Dermis blood vessel endothelial cell (primary cell): Measurements from ENCODE around the gene MYOC. TPM values are rescaled to one million over a fixed set of nuclear protein-coding genes. Genes with fewer than 3 reads are reported as not detected.
"Not testable (repeated sequence)": the region's sequence is repeated elsewhere in the genome, so short reads cannot be mapped to it uniquely, and the experiment has no call there.

Experiments used
- DNase-seq: peaks from one replicate; pipeline ENCODE4 v3.0.0; 2010
- total RNA-seq: library from RNA; depleted of rRNA; stranded (reverse); fragments of >200 nt; gene quantifications from 2 replicates; pipeline ENCODE4 v1.2.3, GENCODE V29; 2014

Gene MYOC
- total RNA-seq, 1 donor from 2014 or later = not detected

DNA sequence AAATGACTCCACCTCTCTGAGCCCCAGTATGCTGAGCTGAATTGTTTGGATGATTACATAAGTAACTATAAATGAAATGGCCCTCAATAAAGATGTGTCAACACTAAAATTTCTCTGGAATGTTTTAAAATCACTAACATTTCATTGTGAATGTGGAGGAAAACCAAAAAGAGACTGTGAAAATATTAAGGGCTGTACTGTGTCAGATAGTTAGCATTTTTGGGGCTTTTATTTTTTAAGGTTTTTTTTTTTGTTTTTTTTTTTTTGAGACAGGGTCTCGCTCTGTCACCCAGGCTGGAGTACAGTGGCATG is 6.3 kb downstream of the MYOC start:
- DNase-seq = no peak

DNA sequence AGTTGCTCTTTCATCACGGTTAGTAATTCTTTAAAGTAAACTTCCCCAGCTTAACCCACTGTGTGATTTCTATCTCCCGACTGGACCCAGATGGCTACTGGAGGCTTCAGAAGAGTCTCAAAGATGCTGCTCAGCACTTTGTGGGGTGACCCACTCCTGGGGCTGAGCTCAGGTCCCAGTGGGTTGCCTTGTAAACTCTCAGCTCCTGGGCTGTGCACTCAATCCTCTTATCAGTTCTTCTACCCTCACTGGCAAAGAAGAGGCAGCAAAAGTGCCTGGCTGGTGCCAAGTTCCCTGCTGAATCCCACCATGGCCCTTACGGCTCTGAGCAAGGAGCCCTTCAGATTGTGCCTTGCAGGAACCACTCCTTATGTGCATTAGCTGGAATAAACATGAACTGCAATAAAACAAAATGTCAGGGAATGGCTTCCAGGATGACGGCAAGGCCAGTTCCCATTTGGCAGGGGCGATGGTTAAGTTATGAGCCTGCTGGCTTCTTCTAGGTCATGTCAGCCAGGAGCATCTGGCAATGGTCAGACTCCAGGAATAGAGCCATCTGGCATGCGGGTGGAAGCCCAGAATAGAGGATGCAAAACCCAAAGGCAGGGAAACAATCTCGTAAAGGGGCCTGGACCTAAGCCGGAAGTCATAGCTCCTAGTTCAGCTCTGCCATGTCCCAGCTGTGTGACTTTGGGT is 6.8 kb downstream of the MYOC start:
- DNase-seq = no peak

DNA sequence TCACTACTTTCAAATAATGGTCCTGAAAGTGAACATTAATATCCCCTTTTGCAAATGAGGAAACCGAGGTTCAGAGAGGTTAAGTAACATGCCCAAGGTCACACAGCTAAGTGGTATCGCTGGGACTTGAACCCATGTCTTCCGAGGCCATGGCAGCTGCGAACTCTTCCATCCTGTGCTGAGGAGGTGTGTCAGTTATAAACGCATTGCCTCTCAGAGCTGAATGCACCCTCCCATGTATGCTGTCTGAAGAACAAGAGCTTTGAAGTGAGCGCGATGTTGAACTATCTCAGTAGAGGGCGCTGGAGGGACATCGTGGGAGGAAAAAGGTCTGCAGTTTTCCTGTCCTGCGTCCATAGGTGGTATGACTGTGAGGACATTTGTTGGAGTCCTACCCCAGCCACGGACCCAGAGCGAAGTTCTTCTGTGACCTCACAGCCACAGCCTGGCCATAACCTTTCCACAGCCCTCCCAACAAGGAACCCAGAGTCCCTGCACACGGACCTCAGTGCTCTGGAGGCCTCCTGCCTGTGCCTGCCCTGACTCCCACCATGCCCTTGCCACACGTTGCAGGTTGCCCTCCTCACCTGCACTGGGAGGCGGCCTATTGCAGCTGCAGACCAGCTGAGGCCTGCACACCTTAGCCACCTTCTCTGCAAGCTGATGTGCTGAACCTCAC is 7.5 kb downstream of the MYOC start:
- peak; percentile 93 for DNase-seq

DNA sequence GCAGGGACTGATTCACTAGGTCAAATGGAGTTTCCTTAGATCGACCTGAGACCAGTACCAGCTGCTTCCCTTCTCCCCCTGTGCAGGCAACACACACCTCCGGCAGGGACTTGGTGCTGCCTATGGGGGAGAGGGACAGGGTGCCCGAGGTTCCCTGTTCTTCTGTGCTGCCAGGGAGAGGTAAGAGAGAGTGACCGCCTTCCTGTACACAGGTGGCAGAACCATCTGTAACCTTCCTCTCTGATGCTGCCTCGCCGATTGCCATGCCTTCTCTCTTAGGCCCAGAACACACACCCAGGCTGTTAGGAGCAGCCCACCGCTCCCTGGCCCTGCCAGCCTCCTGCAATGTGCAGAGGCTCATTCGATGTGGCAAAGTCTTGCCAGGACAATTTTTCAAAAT is 9.3 kb downstream of the MYOC start:
- no peak for DNase-seq

DNA sequence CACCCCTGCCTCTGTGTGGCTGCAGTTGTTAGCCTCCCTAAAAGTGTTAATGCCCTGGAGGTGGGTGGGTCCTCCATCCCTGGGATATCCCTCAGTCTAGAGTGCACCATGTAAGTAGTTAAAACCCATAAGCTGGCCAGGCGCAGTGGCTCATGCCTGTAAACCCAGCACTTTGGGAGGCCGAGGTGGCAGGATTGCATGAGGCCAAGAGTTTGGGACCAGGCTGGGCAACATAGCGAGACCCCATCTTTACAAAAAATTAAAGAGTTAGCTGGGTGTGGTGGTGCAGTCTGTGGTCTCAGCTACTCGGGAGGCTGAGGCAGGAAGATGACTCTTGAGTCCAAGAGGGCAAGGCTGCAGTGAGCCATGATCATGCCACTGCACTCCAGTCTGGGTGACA is 10.3 kb downstream of the MYOC start:
- no peak for DNase-seq

DNA sequence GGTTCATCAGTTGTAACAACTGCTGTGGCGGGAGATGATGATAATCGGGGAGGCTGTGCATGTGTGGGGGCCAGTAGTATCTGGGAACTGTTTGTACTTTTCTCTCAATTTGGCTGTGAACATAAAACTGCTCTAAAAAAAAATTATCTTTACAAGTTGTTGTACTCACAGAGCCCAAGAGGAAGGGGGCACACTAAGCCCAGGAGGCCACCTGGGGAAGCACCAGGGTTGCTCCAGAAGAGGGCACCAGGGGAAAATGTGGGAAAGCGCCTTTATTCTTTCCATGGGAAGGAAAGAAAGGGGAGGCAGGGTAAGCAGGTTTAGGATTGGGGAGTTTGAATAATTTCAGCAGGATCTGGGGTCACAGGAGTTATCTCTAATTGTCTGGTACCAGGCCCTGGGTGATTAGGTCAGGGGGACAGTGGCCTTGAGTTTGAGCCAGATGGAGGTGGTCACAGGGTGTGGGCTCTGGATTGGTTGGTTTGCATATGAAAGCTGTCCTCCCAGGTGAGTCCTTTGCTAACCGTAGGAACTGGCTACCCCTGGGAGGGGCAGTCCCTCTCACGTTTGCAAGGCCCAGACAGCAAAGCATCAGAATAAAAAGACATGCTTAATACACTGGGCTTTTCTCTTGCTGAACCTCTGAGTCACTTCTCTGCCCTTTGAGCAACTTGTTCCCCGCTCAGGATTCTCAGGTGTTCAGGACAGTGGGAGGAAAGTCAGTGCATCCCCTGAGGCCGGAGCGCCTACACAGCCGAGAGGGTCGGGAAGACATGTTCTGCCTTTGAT is 11.2 kb downstream of the MYOC start:
- no peak for DNase-seq

DNA sequence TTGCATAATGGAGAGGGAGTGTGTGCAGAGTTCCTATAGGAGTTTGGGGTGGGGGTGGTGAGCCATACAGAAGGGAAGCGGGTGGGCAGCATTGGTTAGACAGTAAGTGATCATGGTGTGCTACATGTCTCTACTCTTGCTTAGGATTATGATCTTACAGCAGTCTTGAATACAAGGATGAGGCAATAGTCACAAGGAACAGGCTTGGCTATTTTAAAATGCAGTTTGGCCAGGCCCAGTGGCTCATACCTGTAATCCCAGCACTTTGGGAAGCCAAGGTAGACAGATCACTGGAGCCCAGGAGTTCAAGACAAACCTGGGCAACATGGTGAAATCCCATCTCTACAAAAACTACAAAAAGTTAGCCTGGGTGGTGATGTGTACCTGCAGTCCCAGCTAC is 12.3 kb downstream of the MYOC start:
- DNase-seq = no peak

DNA sequence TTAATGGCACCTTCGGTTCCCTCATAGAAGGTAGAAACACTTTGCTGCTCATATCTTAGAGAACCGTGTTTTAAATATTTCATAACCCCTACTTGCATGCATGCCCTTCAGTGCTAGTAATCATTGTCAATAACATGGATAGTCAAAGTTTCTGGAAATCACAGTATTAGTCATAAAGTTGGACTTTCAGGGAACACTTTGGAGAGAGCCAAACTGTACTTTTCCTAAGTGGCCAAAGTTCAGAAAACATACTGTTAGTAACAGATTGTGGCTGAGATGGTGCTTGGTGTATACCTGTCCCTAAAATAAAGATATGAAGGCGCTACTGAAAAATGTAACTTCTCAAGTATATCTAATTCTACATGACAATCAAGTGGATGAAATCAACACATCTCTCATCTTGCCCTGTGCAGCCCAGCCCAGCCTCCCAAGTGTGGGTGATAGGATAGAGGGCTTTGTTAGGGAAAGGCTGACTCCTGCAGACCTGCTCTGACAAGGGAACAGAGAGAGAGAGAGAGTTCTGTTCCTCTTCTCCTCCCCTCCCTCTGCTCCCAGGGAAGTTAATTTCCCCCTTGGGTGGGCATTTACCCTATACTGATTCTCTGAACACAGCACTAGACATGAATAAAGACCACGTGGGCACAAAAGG is 14.4 kb downstream of the MYOC start:
- no peak for DNase-seq

DNA sequence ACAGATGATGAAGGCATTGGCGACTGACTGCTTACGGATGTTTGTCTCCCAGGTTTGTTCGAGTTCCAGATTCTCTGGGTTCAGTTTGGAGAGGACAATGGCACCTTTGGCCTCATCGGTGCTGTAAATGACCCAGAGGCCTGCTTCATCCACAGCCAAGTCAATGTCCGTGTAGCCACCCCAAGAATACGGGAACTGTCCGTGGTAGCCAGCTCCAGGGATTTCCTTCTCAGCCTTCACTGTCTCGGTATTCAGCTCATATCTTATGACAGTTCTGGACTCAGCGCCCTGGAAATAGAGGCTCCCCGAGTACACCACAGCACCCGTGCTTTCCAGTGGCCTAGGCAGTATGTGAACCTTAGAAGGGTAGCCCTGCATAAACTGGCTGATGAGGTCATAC is 16.3 kb downstream of the MYOC start:
- no peak for DNase-seq

DNA sequence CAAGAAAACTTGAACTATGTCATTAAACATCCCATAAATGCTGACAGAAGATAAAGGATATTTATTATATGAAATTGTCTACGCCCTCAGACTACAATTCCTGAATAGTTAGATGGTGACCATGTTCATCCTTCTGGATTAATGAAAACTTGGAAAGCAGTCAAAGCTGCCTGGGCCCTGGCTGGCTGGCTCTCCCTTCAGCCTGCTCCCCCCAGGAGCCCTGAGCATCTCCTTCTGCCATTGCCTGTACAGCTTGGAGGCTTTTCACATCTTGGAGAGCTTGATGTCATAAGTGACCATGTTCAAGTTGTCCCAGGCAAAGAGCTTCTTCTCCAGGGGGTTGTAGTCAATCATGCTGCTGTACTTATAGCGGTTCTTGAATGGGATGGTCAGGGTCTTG is 16.8 kb downstream of the MYOC start:
- no peak for DNase-seq

DNA sequence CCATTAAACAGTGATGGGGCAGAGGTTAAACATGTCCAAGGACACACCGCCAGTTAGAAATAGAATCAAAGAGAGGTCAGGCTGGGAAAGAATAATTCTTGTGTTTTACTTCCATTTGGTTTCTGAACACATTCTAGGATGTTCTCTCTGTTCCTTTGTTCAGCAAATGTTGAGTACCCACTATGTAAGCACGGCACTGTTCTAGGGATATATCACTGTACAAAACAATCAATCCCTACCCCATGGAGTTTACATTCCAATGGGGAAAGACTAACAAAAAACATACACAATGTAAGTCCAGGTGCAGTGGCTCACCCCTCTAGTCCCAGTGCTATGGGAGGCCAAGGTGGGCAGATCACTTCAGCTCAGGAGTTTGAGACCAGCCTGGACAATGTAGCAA is 24.3 kb downstream of the MYOC start:
- DNase-seq = no peak

DNA sequence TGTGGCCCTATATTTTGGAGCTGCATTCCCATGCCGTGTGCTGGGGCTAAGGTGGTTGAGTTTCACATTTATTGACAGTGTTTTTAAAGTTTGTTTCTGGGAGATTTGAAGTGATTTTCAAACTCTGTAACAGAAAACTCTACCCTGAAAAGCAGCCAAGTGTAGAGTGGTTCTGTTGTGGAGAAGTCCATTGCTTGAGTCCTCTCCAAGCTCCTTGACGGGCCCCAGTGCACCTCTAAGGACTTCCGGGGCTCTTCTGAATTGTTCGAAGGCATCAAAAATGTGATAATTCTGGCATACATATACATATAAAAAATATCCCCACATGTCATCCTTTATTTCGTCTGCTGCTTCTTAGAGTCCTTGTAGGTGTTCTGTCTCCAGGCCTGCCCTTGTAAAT is 25.5 kb downstream of the MYOC start:
- no peak for DNase-seq

DNA sequence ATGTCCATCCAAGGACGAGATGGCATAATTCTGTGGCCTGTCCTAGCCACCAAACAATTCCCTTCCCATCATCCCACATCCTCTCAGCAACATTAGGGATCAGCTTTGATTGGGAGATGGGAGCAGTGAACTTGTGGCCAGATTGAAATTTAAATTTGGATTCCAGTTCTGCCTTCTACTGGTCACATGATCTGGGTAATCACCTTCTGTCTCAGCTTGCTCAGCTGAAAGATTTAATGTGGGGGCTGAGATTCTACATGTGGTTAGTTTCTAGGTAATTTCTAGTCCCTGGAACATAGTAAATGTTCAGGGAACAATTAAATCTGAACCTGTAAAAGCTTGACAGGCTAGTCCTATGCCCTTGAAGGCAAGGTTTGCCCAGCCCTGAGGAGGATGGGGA is 27.3 kb downstream of the MYOC start:
- DNase-seq = no peak

DNA sequence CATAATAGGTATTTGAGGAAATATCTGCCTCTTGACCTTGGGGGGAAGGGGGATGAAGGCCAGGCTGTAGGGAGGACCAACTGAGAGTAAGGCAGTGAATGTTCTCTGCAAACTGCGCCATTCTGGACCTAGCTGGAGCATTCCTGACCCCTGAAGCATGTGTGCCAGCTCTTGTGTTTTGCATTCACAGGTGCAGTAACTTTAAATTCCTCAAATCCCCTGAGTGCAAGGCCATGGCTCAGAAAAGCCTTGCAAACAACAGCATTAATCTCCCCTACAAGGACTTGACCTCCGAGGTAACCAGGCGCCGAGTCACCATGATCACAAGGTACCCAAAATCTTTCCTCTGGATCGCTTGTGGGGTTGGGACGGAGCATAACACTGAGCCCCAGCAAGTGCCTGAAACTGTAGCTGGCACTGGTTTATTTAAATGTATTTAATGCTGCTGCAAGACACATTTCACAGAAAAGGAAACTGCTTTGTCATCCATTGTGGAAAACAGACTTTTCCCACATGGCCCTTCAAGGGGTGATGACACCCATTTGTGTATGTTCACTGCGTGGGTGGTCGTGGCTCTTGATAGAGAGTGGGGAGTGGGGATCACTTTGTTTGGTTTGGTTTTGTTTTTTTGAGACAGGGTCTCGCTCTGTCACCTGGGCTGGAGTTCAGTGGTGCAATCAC is 28.7 kb downstream of the MYOC start:
- DNase-seq = no peak

DNA sequence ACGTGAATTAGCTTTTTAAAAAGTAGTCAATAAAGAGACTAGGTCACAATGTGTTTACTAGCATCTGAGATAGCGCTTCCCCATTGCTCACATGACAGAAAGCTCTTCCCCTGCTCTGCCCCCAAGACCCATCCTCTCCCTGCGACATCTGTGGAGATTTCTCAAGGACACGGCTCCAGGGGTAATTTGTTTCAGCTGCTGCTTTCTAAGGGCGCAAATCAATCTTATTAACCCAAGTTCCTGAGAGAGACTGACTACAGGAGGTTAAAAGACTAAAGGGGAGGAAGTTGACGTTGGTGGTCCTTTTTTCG is 30.4 kb downstream of the MYOC start, which contains the start of gene MYOCOS:
Gene MYOCOS (plus strand): TSS at position 92 of the 311 bp plus-strand sequence. CDS start 1,641 bp downstream, outside the sequence.
- DNase-seq = no peak

DNA sequence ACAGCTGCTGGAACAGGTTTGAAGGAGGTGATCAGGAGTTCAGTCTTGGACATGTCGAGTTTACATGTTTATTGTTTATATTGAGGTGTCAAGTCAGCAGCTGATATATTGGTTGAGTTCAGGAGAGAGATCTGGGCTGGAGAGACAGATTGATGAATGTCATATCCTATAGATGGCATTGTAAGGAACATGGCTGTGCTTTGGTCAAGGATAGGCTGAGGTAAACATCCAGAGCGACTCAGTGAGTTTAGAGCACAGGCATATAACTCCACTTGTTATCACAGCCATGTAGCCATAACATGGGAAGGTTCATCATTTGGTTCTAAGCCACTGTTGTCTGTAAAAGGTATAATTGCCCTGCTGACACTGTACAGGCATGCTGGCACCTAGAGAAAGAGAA is 35.9 kb downstream of the MYOC start:
- no peak for DNase-seq

DNA sequence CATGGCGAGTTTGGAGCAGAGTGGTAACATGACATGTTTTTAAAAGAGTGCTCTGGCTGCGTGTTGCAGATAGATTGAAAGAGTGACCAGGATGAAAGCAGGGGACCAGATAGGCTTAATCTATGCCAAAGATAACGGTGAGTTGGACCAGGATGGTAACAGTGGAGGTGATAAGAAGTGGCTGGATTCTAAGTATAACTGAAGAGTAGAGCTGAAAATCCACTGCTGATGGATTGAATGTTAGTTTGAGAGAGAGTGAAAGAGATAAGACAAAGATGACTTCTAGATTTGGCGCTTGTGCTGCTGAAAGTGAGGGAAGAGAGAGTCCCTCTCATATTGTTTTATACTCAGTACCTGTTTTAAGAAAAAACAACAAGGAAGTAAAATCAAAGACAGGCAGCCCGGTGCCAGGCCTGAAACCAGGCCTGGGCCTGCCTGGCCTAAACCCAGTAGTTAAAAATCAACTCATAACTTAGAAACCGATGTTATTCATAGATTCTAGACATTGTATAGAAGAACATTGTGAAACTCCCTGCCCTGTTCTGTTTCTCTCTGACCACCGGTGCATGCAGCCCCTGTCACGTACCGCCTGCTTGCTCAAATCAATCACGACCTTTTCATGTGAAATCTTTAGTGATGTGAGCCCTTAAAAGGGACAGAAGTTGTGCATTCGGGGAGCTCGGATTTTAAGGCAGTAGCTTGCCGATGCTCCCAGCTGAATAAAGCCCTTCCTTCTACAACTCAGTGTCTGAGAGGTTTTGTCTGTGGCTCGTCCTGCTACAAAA is 37.2 kb downstream of the MYOC start:
- not testable (repeated sequence) for DNase-seq

DNA sequence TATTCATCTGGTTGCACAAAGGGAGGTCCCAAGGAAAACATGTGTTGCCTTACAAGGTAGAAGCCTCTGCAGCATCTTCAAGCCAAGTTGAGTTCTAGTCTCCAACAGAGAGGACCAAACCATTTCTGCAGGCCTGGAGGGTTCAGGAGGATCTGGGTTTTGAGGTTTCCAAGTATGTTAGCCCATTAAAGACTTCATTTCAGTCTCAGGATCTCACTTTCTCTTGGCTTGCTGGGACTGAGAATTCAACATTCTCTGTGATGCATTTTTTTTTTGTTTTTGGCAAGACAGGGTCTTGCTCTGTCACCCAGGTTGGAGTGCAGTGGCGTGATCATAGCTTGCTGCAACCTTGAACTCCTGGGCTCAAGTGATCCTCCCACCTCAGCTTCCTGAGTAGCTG is 39.2 kb downstream of the MYOC start:
- no peak for DNase-seq

DNA sequence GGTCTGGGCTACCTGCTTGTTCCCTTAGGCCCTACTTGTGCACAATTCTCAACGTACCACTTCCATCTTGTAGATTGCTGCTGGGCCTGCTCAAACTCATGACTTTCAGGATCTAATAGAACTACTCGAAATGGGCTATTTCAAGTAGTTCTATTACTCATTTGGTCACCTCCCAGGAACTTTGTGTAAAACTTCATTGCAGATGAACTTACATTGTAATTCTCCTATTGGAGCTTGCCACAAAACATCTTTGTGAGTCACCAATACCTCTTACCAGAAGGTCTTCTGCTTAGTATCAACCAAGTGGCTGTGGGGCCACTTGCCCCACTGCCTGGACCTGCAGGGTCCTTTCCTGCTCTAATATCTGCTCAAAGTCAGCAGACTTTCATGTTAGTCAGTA is 41.2 kb downstream of the MYOC start:
- DNase-seq = no peak

DNA sequence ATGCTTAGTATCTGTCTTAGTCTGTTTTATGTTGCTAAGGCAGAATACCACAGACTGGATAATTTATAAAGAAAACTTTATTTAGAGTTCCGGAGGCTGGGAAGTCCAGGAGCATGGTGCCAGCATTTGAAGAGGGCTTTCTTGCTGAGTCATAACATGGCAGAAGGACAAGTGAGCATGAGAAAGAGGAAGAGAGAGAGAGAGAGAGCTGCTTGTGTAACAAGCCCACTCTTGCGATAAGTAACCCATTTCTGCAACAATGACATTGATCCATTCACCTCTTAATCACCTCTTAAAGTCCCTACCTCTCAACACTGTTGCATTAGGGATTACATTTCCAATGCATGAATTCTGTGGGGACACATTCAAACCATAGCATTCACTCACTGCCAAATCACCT is 42.1 kb downstream of the MYOC start:
- DNase-seq = no peak

DNA sequence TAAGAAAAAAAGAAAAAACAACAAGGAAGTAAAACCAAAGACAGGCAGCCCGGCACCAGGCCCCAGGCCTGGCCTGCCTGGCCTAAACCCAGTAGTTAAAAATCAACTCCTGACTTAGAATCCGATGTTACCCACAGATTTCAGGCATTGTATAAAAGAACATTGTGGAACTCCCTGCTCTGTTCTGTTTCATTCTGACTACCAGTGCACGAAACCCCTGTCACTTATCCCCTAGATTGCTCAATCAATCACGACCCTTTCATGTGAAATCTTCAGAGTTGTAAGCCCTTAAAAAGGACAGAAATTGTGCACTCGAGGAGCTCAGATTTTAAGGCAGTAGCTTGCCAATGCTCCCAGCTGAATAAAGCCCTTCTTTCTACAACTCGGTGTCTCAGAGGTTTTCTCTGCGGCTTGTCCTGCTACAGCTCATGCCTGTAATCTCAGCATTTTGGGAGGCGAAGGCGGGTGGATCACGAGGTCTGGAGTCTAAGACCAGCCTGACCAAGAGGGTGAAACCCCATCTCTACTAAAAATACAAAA is 46.0 kb downstream of the MYOC start:
- DNase-seq = no peak

DNA sequence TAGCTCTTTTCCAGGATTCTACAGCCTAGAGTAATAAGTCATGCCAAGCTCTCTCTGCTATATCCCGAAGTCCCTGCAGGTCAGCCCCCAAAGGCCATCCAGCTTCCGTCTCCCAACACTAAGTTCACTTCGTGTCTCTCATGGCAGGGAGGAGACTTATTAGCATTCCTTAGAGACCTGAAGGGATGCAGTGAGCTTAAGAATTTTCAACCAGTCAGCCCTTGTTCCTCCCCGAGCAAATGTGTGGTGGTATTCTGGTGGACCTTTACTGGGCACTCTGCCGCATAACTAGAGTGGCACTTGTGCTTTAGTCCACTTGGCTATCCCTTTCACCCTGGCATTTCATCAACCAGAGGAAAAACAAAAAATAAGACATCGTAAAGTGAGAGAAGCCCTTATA is 49.4 kb downstream of the MYOC start:
- DNase-seq = not testable (repeated sequence)
